H7 (cell line): ENCODE measurements around the gene GUCD1. TPM values are rescaled to one million over a fixed set of nuclear protein-coding genes. Genes with fewer than 3 reads are reported as not detected.
"Not testable (repeated sequence)": the region's sequence is repeated elsewhere in the genome, so short reads cannot be mapped to it uniquely, and the experiment has no call there.

Experiments used
- DNase-seq: peaks from one replicate; pipeline ENCODE4 v3.0.0; 2012
- H3K27me3 ChIP-seq: 2 replicates; pipeline ENCODE4 v1.6.0; 2011; ENCODE audit warnings: mild to moderate bottlenecking, low read length; ENCODE audit not compliant: control insufficient read depth, insufficient read depth
- H3K36me3 ChIP-seq: replicated peaks from 2 replicates; pipeline ENCODE4 v1.5.1; 2011; ENCODE audit warnings: low read length; ENCODE audit not compliant: control insufficient read depth, insufficient read depth
- H3K4me3 ChIP-seq: 2 replicates; pipeline ENCODE4 v1.5.1; 2011; ENCODE audit warnings: low read depth, mild to moderate bottlenecking, control low read depth, low read length, moderate library complexity; ENCODE audit not compliant: insufficient read depth
- total RNA-seq: library from RNA; depleted of rRNA; stranded (reverse); fragments of >200 nt; shearing (Covaris generic); gene quantifications from 2 replicates; pipeline ENCODE4 v1.2.3, GENCODE V29; 2014; rRNA removed

The GUCD1 gene
- 188 and 209 TPM in 2 replicates for total RNA-seq

DNA sequence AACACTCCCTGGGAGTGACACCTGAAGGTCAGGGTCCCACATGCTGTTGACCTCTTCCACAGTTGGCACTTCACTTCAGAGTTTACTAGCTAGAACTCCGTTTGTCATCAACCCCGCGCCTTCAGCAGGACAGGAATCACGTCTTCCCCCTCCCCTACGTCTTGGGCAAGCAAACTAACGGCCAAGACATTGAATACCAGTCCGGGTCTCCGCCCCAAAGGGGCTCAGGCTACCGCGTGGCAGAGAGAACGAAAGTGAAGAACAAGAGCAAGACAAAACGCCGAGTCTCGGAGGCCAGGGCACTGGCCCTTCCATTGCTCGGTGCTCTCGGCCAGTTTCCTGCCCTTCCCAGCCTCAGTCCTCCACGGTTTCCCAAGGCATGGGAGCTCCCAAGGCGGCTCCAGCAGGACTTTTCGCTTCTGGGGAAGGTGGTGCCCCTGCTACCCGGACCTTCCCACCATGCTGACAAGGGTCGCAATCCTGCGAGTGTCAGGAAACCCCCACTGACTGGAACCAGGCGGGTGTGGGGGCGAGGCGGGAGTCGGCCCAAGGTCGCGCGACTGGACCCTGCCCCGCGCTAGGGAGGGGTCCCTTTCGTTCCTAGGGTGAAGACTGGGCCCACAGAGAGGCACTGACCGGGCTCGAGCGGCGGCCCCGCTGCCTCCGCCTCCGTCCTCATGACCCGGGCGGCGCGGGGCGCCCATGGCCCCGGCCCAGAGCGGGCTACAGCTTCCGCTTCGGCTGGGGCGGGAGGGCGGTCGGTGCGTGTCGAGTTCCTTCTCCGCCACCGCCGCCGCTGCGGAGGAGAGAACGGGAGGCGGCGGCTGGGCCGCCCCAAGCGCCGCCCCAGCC lies at the start of gene GUCD1:
TSS of gene GUCD1 (minus strand) at position 826 of the 852 bp plus-strand sequence. CDS start at position 679, 147 bp downstream.
- H3K4me3 ChIP-seq = peak within 1 kb of the TSS; percentile 100
- H3K36me3 ChIP-seq = peaks cover 22% of the 10 kb centered on the region
- DNase-seq = peak; percentile 61
- no peaks in the 10 kb centered on the region for H3K27me3 ChIP-seq

GRCh38 chr22:24603770-24604629 lies 49.1 kb upstream of the GUCD1 start:
- H3K4me3 ChIP-seq, H3K27me3 ChIP-seq, H3K36me3 ChIP-seq: not testable (repeated sequence)
- peak; percentile 42 for DNase-seq

- not testable (repeated sequence) for H3K36me3 ChIP-seq, H3K27me3 ChIP-seq
- peak; percentile 53 for DNase-seq
- peak within 1 kb of the TSS; percentile 28; the same call in 1 of the 2 replicates for H3K4me3 ChIP-seq
Observed at GRCh38 chr22:24602847-24603769, 48.2 kb upstream of the GUCD1 start, which contains the start of gene GGT1. TSS of gene GGT1 (plus strand) at chr22:24603193. CDS start at chr22:24611082, 7,889 bp downstream.

DNA sequence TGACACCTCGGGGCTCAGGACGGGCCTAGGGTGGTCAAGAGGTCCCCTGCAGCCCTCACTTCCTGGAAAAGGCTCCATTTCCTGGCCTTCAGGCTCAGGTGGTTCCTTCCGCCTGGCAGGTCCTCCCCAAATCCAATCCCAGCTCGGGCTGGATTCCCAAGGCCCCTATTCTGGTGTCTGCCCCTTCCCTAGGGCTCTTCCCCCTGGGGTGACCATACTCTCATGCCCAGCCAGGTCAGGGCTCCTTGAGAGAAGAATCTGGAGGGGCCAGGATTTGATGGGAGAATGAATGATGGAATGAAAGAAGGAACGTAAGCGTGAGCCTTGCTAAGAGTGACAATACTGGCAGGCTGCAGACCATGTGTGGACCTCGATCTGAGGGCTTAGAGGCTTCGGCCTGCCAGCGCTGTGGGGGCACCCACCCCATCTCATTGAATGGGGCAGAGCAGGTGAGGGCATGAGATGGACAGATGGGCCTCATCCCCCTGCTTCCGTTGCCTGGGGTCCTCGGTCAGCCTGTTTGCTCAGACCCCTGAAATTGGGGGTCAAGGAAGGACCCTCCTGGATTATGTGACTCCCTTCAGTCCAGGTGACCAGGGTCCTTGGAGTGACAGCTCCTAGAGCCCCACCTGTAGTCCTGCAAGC lies 47.3 kb upstream of the GUCD1 start:
- H3K4me3 ChIP-seq, H3K27me3 ChIP-seq, DNase-seq, H3K36me3 ChIP-seq: not testable (repeated sequence)

DNA sequence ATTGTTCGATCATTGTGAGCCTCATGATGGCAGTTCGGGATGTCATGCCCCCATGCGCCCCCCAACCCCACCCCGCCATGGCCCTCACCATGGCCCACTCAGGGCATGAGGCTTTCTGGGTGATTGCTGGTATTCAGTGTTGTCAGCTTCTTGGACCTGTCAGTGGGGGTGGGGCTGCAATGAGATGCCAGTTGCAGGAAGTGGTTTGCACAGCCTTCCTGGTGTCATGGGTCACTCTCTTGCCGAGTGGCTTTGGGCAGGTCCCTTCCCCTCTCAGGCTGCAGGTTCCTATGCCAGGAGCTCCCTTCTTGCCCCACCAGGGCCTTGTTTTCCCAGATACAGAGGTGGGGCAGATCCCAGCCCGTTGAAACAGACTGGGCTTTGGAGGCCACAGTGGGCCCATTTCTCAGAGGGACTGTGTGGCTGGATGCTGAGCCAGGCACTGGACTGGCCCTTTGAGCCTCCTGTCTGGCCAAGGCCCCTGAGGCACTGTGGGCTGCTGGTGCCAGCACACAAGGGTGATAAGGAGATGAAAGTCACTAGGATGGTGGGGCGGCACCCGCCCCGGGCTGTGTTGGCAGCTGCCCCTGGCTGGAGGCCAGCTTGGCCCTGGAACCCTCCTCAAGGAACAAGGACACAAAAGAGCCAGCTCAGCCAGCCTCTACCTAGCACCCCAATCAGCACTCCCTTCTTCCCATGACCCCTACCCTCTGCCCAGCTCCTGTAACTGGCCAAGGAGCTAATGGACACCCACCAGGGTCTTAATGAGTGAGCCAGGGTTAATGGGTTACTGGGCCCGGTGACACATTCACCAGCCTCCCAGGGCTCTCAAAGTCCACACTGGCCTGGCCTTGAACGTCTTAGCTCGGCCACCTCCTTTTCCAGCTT lies 46.5 kb upstream of the GUCD1 start:
- peak; percentile 23 for DNase-seq
- no peak overlapping the region for H3K4me3 ChIP-seq
- H3K36me3 ChIP-seq = no peaks in the 10 kb centered on the region
- no peaks in the 10 kb centered on the region for H3K27me3 ChIP-seq

DNA sequence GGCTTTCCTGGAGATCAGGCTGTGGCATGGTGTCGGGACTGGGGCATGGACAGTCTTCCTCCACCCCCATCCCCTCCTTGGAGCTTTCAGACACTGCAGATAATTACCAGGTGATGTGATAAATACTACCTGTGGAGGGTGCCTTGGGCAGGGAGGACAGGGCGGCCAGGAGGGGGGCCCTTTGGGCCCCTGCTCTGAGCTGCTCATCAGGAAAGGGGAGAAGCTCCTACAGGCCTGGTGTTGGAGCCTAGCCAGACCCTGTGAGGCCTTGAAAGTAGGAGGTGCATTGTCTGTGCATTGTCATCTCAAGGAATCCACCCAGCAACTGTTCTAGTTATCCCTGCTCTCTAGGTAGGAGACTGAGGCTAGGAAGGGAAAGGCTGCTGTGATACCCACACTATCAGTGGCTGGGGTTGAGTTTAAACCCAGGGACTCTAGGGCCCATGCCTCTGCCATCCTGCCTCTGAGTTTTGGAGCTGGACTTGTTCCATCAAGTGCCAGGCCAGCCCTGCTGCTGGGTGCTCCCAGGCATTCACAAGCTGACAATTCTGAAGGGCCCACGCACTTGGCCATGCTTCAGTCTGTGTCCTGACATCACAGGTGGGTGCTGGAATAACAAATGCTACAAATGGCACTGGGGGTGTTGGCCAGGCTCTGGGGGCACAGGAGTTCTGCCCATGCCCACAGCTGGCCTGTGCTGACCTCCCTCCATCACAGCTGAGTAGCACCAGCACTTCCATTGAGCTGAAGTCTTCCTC lies 45.2 kb upstream of the GUCD1 start:
- H3K36me3 ChIP-seq, H3K27me3 ChIP-seq, DNase-seq, H3K4me3 ChIP-seq: not testable (repeated sequence)

DNA sequence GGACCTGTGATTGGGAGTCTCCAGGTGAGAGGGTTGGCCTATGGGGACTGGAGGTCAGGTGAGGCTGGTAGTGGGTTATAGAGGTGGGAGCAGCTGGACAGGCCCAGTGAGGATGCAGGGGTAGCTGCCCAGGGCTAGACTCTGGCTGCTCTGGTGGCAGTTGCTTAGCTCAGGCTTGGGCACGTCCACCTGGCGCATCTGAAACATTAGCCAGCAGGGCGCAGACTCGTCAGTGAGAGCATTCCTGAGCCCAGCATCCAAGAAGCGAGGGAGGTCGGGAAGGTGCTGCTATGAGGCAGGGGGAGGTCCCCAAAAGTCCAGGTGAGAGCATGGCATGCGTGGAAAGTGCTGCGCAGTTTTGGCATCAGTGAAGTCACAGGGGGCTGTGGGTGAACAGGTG lies 44.6 kb upstream of the GUCD1 start:
- H3K4me3 ChIP-seq = no peak overlapping the region
- H3K27me3 ChIP-seq = no peaks in the 10 kb centered on the region
- peak; percentile 42 for DNase-seq
- no peaks in the 10 kb centered on the region for H3K36me3 ChIP-seq

DNA sequence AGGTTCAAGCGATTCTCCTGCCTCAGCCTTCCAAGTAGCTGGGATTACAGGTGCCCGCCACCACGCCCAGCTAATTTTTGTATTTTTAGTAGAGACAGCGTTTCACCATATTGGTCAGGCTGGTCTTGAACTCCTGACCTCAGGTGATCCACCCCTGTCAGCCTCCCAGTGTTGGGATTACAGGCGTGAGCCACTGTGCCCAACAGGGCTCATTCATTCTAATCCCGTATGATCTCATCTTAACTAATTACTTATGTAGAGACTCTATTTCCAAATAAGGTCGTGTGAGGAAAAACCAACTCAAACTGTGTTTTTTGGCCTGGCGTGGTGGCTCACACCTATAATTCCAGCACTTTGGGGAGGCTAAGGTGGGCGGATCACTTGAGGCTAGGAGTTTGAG lies 42.1 kb upstream of the GUCD1 start:
- not testable (repeated sequence) for H3K4me3 ChIP-seq, H3K27me3 ChIP-seq, H3K36me3 ChIP-seq, DNase-seq

DNA sequence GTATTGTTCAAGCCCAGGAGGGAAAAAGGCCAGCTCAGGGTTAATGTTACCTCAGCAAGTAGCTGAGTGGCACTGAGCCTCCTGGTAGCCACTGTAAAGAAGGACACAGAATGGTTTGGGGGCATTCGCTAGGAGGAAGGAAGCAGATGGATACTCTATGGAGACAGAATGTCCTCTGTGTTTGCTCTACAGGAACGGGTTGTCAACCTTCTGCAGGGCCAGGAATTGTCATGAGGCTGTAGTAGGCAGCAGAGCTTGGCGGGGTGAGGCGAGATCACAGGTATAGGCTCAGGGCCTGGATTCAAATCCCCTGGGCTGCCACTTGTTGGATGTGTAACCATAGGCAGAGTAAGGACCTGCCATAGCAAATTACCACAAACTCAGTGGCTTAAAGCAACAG lies 40.9 kb upstream of the GUCD1 start:
- no peaks in the 10 kb centered on the region for H3K36me3 ChIP-seq

DNA sequence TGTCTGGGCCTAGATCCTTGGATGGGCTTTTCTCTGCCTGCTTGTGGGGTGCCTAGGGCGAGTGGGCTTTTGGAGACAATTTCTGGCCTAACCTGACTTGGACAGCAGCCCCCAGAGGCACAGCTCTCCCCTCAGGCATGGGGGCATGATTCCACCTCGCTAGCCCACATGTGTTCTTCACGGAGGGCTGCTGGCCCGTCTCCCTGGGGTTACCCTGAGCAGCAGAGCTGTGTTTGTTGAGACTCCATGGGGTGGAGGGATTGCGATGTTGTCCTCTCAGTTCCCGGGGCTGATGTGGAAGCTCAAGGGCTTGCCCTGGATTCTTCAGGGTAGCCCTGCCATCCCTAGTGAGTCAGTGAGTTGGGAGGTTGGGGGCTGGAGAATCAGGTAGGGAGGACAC lies 40.3 kb upstream of the GUCD1 start:
- Histone ChIP-seq H3K36me3 (no peaks in the 10 kb centered on the region), H3K4me3 (no peak overlapping the region), H3K27me3 (no peaks in the 10 kb centered on the region)
- no peak for DNase-seq

More for the DNA sequence above, 40.9 kb upstream of the GUCD1 start:
- H3K27me3 ChIP-seq = no peaks in the 10 kb centered on the region
- DNase-seq = no peak
- H3K4me3 ChIP-seq = no peak overlapping the region

GRCh38 chr22:24594569-24595120 lies 39.7 kb upstream of the GUCD1 start:
- H3K4me3 ChIP-seq = no peak overlapping the region
- no peaks in the 10 kb centered on the region for H3K36me3 ChIP-seq
- DNase-seq = peak; percentile 37
- no peaks in the 10 kb centered on the region for H3K27me3 ChIP-seq

GRCh38 chr22:24593836-24594568 lies 39.1 kb upstream of the GUCD1 start:
- H3K36me3 ChIP-seq = no peaks in the 10 kb centered on the region
- H3K4me3 ChIP-seq = no peak overlapping the region
- H3K27me3 ChIP-seq = no peaks in the 10 kb centered on the region
- peak; percentile 52 for DNase-seq
